T-helper 22 cell (primary cell): ENCODE data around the gene ELK4.

ENCODE experiments used
- DNase-seq: peaks from one replicate; pipeline ENCODE4 v3.0.0-alpha.2; 2020; ENCODE audit warnings: low read depth

The ELK4 gene

GRCh38 chr1:205561501-205562203 lies 70.2 kb downstream of the ELK4 start:
- no peak for DNase-seq
